G401 (cell line): Measurements from ENCODE around the gene IDH3A. TPM values are rescaled to one million over a fixed set of nuclear protein-coding genes. Genes with fewer than 3 reads are reported as not detected.

Source experiments
- DNase-seq: peaks from one replicate; pipeline ENCODE4 v3.0.0-alpha.2; 2015; ENCODE audit warnings: low spot score
- in situ Hi-C: cut with HindIII; loops from 2 replicates; pipeline ENCODE4 v1.10.0; 2016; ENCODE audit warnings: low sequenced_read_pairs, mixed read lengths
- total RNA-seq: library from RNA; depleted of rRNA; stranded (reverse); fragments of >200 nt; shearing (Covaris generic); gene quantifications from 2 replicates; pipeline ENCODE4 v1.2.3, GENCODE V29; 2014; rRNA removed

IDH3A gene
- total RNA-seq, 1 experiment from 2014 or later = 68.5 TPM

DNA sequence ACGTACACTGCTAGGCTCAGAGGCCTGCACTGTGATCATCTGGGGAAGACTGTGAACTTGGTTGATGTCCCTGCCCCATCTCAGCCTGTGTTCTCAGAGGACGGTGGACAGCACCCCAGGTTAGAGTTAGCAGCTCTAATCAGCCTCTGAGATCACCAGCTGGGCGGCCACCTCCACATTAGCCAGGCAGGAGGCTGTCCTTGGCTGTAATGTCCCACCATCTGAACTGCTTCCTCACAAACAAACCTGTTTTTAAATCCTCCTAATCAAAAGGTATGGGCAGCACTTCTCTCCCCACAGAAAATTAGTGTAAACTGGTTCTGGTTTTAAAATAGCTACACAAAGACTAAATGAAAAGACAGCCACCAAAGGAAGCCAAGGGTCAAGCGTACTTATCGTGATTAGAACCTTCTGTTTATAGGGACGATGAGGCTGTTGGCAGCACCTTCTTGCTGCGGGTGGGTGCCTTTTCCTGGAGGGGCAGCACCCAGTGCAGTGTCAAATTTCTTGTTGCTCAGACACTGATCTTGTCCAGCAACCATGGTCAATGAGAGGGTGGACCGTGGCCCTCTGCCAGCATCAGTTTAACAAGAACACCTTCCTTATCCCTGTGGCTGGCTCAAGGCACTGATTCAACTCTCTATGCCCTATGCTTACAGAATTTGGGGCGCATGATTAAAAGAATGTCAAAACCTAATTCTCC, 60.6 kb downstream of the IDH3A start:
- DNase-seq = no peak
- in situ Hi-C loops = no loop called here

DNA sequence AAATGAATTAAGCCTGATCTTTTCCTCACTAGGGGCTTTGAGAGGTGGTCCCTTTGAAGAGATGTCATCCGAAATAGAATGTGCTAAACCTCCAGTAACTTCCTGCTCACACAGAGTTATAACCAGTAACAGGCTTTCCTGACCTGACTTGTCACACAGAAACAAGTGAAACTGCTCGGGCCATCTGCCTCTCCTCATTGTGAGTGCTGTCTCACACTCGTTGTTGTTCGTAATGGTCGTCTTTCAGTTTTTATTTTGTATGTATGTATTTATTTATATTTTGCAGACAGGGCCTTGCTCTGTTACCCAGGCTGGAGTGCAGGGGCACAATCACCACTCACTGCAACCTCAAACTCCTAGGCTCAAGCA, 61.2 kb downstream of the IDH3A start:
- no peak for DNase-seq
- in situ Hi-C loops = no loop called here

- DNase-seq = no peak
- in situ Hi-C loops = no loop called here
Observed at GRCh38 chr15:78211189-78211921, 62.2 kb downstream of the IDH3A start.

DNA sequence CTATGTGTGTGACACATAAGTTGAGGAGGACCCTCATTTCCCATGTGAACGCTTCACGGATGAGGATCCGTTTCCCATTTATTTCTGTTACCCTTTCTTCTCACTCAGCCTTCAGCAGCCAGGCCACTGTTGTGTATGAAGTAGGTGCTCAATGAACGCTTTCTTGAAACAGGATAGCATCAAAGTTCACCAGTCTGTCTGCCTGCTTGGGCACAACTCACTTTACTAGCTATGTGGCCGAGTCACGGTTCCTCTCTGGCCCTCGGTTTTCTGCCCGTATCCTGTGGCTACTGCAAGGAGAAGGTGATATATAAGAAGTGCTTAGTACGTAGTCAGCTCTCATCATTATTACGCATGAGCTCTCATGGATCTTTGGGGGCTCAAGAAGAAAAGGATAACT, 62.8 kb downstream of the IDH3A start:
- no peak for DNase-seq
- in situ Hi-C loops = no loop called here

DNA sequence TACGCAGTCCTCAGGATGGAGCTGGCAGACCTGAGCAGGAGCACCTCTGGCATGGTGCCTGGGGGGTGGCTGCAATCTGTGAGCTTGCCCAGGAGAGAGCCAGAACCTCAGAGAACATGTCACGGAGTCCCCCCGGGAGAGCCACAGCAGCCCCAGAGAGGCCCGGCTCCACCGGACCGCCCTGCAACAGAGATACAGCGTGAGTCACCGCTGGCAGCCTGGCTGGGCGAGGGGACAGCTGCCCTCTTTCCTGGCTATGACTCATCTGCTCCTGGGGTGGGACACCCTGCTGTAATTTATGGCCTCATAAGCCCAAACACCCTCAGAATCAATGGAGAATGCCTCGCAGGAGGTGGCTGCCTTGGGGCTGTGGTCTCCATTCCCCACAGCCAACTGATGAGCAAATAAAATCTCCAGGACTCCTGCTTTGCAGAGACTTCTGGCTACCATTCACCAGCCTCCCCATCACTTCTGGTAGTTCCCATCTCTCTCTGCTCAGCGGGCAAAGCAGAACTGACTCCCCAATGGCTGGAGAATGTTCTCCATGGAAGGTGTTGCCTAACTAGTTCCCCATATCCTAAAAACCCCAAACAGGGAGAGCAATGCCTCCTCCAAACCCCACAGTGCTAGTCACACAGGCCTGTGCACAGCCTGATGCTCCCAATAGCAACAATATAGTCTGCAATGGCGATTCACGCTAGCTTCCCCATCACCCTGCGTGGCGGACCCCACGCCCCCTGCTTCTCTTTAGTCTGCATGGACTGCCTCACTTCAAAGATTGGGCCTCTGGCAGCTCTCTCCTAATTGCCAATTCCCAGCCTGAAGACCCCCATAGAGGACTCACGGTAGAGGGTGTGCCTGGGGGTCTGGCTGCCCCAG, 63.6 kb downstream of the IDH3A start:
- in situ Hi-C loops = no loop called here
- no peak for DNase-seq

DNA sequence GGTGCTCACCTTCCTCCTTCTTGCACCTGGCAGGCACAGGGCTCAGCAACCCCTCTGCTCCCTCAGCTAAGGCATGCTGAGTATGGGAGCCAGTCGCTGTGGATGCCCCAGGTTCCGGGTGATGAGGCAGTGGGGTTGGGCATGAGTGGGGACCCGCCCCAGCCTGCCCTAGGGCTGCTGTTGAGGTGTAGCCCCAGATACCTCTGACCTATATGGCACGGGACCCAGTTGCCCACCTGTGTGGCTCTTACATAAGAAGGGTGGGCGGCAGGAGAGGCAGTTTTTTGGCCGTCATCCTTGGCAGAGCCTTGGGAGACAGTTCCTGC, 64.2 kb downstream of the IDH3A start:
- DNase-seq = no peak
- in situ Hi-C loops = no loop called here

GRCh38 chr15:78213956-78214355, 64.8 kb downstream of the IDH3A start:
- in situ Hi-C loops = no loop called here

GRCh38 chr15:78216276-78217104, 67.3 kb downstream of the IDH3A start:
- in situ Hi-C loops = no loop called here
- DNase-seq = peak; percentile 35

More at GRCh38 chr15:78213956-78214355, 64.8 kb downstream of the IDH3A start:
- no peak for DNase-seq

DNA sequence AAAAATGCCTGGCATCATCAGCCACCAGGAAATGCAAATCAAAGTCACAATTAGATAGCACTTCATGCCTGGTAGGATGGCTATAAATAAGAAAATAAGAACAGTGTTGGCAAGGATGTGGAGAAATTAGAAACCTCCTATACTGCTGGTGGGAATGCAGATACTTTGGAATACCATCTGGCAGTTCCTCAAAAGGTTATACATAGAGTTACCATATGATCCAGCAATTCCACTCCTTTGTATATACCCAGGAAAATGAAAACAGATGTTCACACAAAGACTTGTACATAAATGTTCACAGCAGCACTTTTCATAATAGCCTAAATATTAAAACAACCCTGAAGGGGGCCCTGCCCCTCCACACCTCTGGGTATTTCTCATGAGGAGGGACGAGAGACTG, 71.6 kb downstream of the IDH3A start:
- in situ Hi-C loops = no loop called here
- DNase-seq = no peak

Other genes with a start within 250 kb of the IDH3A start
- gene TBC1D2B, start 71.7 kb upstream of the IDH3A start, total RNA-seq = 9.7 and 13.9 TPM in 2 replicates
- not detected in 2 replicates for gene SH2D7, start 56.8 kb upstream of the IDH3A start, total RNA-seq
- gene CIB2, start 17.9 kb upstream of the IDH3A start, total RNA-seq = 29.7 and 48.3 TPM in 2 replicates
- gene ACSBG1, start 85.2 kb downstream of the IDH3A start, total RNA-seq = 9.9 and 17.3 TPM in 2 replicates
- not detected in 2 replicates for gene DNAJA4, start 115.2 kb downstream of the IDH3A start, total RNA-seq
- gene SKIC8, start 150.2 kb downstream of the IDH3A start, total RNA-seq = 484 and 486 TPM in 2 replicates
- not detected in 2 replicates for gene CRABP1, start 191.0 kb downstream of the IDH3A start, total RNA-seq